ENCODE measurements around the gene COMMD7. TPM values are rescaled to one million over a fixed set of nuclear protein-coding genes. Genes with fewer than 3 reads are reported as not detected.
A peak's percentile ranks its signal among the peaks of the same experiment; 100 is the strongest.

The COMMD7 gene
- total RNA-seq, 1 experiment from 2014 or later: 66.1 TPM

GRCh38 chr20:32790751-32791057 lies 47.4 kb upstream of the COMMD7 start:
- H3K9ac ChIP-seq (ENCODE audit: extremely low read depth, insufficient read length, low read length): no peak overlapping the region
- no peak for TF ChIP-seq CTCF (conservative IDR thresholded peaks at IDR 0.05)
- peaks cover 5% of the 10 kb centered on the region for H3K79me1 ChIP-seq (ENCODE audit: insufficient read depth, low read depth, low read length, poor library complexity, severe bottlenecking)
- H2BK5ac ChIP-seq (ENCODE audit: insufficient read length, low read length): no peak overlapping the region
- H3K9me3 Mint-ChIP-seq: no peaks in the 10 kb centered on the region
- H2BK20ac ChIP-seq (ENCODE audit: low read depth, low read length, poor library complexity, severe bottlenecking): no peak overlapping the region
- no peak overlapping the region for H3K4me3 Mint-ChIP-seq
- H3K4me2 ChIP-seq (ENCODE audit: insufficient read depth, insufficient read length, low read length): no peak overlapping the region
- no peak overlapping the region for H4K8ac ChIP-seq (replicated peaks; ENCODE audit: insufficient read length, low read depth, low read length)
- no peak overlapping the region for H2BK12ac ChIP-seq (ENCODE audit: insufficient read length, low read depth, low read length)
- H2BK15ac ChIP-seq (ENCODE audit: low read depth, low read length): no peak overlapping the region
- H2AK5ac ChIP-seq (ENCODE audit: insufficient read length, low read length): no peak overlapping the region
- no peak overlapping the region for H3T11ph ChIP-seq (ENCODE audit: low read length)
- H3K79me2 ChIP-seq (ENCODE audit: insufficient read depth, low read length): no peaks in the 10 kb centered on the region
- no peak overlapping the region for H3K18ac ChIP-seq (ENCODE audit: insufficient read length, low read depth, low read length)
- H3K56ac ChIP-seq (ENCODE audit: insufficient read length, low read depth, low read length): no peak overlapping the region
- no peaks in the 10 kb centered on the region for H3K4me1 ChIP-seq (ENCODE audit: insufficient read depth, low read length)
- no peak overlapping the region for H4K5ac ChIP-seq (ENCODE audit: insufficient read length, low read depth, low read length)
- no peaks in the 10 kb centered on the region for H3K27me3 ChIP-seq (ENCODE audit: insufficient read depth, low read length)
- H4K91ac ChIP-seq (ENCODE audit: insufficient read length, low read depth, low read length): no peak overlapping the region
- H2BK120ac ChIP-seq (ENCODE audit: low read depth, low read length, poor library complexity, severe bottlenecking): no peak overlapping the region
- peaks cover 23 to 37% of the 10 kb centered on the region in 2 experiments for H3K4me1 Mint-ChIP-seq
- peaks cover 2% of the 10 kb centered on the region; the same call in 1 of the 2 replicates for H3K27me3 Mint-ChIP-seq (ENCODE audit: low read depth)
- no peak overlapping the region for H2AFZ ChIP-seq (ENCODE audit: low read length)
- H3K36me3 Mint-ChIP-seq (ENCODE audit: insufficient read depth in 1 of 3, low read depth in 3 of 3): peaks cover 83 to 99% (median 98%) of the 10 kb centered on the region in 3 experiments
- no peaks in the 10 kb centered on the region for H4K20me1 ChIP-seq (ENCODE audit: control insufficient read depth, insufficient read depth, insufficient read length)
- no peak overlapping the region for H3K4ac ChIP-seq (ENCODE audit: low read depth, low read length)
- H3K23me2 ChIP-seq (ENCODE audit: insufficient read length, low read depth, low read length, poor library complexity, severe bottlenecking): no peaks in the 10 kb centered on the region
- H3K14ac ChIP-seq (ENCODE audit: insufficient read depth, low read length): no peak overlapping the region
- H3K27ac Mint-ChIP-seq: peak overlapping the region in 2 of 3 experiments; percentile 92 to 95; a peak in 4 of 7 replicates
- H3K9me3 ChIP-seq (ENCODE audit: control insufficient read depth, low read depth, low read length): no peaks in the 10 kb centered on the region
- no peak for DNase-seq
- WGBS (ENCODE audit: extremely low coverage, insufficient read length, low lambda C conversion rate): no CpG with 5 or more reads among the region's 3 CpGs
- H3K27ac ChIP-seq (ENCODE audit: insufficient read length, low read depth, low read length): no peak overlapping the region
- no peak overlapping the region for H3K23ac ChIP-seq (ENCODE audit: insufficient read length, low read depth, low read length)
